Stimulated activated CD8-positive, alpha-beta memory T cell treated with anti-CD3 and anti-CD28 coated beads, Interleukin-7, amount 100 ng/mL, for 24 hours (primary cell): Measurements from ENCODE around the gene SMC1B.
"Not testable (repeated sequence)": the region's sequence is repeated elsewhere in the genome, so short reads cannot be mapped to it uniquely, and the experiment has no call there.

Source experiments
- DNase-seq: peaks from one replicate; pipeline ENCODE4 v3.0.0-alpha.2; 2020; ENCODE audit warnings: low read depth

Gene SMC1B

DNA sequence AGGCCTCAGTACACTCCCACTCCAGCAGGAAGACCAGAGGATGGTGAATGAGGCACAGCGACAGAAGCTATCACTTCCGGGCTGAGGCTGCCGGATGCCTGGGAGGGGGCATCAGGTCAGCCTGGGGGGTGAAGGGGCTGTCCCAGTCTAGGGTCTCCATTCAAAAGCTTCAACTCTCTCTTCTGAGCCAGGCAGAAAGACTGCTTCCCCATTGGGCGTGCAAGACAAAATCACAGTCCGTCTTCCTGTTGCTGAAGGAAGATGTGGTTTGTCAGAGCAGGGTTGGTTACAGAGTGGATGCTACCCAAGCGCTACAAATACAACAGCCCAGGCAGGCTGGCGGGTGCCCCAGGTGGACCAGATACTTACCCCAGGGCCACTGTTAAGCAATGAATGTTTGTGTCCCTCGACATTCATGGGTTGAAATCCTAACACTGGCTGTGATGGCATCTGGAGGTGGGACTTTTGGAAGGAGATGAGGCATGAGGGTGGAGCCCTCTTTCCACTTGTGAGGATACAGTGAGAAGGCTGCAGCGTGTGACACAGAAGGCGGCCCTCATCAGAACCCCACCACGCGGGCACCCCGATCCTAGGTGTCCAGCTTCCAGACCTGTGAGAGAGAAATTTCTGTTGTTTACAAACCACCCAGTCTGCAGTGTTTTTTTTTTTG is 116.6 kb downstream of the SMC1B start:
- DNase-seq: no peak

DNA sequence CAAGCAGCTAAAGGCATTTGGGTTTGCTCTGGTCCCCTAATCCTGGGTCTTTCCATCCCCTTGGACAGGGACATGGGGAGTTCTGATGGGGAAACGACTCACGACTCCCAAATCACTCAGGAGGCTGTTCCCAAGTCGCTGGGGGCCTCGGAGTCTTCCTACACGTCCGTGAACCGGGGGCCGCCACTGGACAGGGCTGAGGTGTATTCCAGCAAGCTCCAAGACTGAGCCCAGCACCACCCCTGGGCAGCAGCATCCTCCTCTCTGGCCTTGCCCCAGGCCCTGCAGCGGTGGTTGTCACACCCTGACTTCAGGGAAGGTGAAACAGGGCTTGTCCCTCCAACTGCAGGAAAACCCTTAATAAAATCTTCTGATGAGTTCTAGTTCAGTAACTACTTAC is 117.9 kb downstream of the SMC1B start:
- no peak for DNase-seq

DNA sequence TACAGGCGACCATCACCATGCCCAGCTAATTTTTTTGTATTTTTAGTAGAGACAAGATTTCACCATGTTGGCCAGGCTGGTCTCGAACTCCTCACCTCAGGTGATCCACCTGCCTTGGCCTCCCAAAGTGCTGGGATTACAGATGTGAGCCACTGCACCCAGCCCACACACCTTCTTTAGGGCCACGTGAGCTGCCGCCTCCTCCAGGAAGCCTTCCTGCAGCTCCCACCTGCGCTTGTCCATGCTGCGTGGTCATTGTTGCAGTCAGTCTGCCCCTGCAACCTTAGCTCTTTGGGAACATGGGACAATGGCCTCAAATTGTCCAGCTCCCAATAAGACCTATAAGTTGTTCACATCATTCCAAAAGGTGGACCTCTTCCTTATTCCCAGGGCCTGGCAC is 118.4 kb downstream of the SMC1B start:
- not testable (repeated sequence) for DNase-seq
